ENCODE measurements around the gene TACO1. TPM values are rescaled to one million over a fixed set of nuclear protein-coding genes. Genes with fewer than 3 reads are reported as not detected.

The TACO1 gene
- 20.0 and 22.2 TPM in 2 replicates for total RNA-seq (2014; rRNA removed; shearing (Covaris generic))

DNA sequence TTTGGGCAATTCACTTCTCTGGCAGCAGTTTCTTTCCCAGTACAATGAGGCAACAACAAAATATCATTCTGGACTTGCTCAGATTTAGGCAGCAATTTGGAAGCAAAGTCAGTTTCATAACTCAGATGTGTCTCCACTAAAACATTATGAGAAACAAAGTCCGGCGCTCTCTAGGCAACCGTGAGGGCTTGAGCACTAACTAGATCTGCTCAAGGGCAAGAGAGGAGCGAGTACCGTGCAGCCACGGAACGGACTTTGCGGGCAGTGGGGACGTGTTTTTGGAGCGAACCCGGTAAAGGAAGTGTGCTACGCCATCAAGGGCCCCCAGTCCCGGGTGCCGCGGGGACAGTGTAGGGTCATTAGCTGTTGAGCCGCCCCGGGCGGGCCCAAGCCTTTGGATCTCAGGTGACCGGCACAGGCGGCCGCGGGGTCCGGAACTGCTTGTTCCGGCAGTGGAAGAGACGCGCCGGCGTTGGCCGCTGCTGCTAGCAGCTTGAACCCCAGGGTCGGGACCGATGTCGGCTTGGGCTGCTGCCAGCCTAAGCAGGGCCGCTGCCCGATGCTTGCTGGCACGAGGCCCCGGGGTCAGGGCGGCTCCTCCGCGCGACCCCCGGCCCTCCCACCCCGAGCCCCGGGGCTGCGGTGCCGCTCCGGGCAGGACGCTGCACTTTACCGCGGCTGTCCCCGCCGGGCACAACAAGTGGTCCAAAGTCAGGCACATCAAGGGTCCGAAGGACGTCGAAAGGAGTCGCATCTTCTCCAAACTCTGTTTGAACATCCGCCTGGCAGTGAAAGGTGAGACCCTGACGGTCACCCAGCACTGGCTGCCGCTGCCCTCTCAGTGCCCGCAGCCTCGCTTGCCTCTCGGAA is at the start of gene TACO1:
Gene TACO1, plus strand, starts transcription at position 327 of the 870 bp plus-strand sequence. Its CDS starts 189 bp downstream, at position 516.
- DNase-seq, result peak; percentile 91
- Histone ChIP-seq H3K36me3 (replicated peaks; ENCODE audit: control insufficient read depth, insufficient read depth, low read length) (peaks cover 12% of the 10 kb centered on the region), H3K4me3 (ENCODE audit: insufficient read depth, low read depth, low read length) (peak within 1 kb of the TSS; percentile 92), H3K27me3 (ENCODE audit: control insufficient read depth, insufficient read depth, low read length) (no peaks in the 10 kb centered on the region)

- no peaks in the 10 kb centered on the region for H3K27me3 ChIP-seq (ENCODE audit: control insufficient read depth, insufficient read depth, low read length)
- peak overlapping the region; percentile 21; the same call in 1 of the 2 replicates for H3K4me3 ChIP-seq (ENCODE audit: insufficient read depth, low read depth, low read length)
- no peak for DNase-seq
- no peaks in the 10 kb centered on the region for H3K36me3 ChIP-seq (replicated peaks; ENCODE audit: control insufficient read depth, insufficient read depth, low read length)
Observed at GRCh38 chr17:63552211-63552610, 48.5 kb upstream of the TACO1 start.

GRCh38 chr17:63555500-63556156 is 45.1 kb upstream of the TACO1 start:
- H3K36me3 ChIP-seq (replicated peaks; ENCODE audit: control insufficient read depth, insufficient read depth, low read length), result no peaks in the 10 kb centered on the region
- no peaks in the 10 kb centered on the region for H3K27me3 ChIP-seq (ENCODE audit: control insufficient read depth, insufficient read depth, low read length)
- H3K4me3 ChIP-seq (ENCODE audit: insufficient read depth, low read depth, low read length), result no peak overlapping the region
- no peak for DNase-seq

DNA sequence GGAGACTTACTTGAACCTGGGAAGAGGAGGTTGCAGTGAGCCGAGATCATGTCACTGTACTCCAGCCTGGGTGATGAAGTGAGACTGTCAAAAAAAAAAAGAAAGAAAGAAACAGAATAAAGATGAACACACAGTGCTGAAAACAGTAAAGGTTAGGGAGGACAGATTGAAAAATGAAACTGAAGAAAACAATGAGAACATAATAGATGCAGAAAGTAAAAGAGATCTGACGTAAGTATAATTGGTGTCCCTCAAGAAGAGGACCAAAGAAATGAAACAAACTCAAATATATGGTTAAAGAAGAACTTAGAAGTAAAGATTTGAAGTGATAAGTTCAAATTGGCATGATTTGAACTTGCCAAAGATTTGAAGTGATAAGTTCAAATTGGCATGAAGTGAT is 43.3 kb upstream of the TACO1 start:
- Histone ChIP-seq H3K27me3 (ENCODE audit: control insufficient read depth, insufficient read depth, low read length) (no peaks in the 10 kb centered on the region), H3K36me3 (replicated peaks; ENCODE audit: control insufficient read depth, insufficient read depth, low read length) (no peaks in the 10 kb centered on the region), H3K4me3 (ENCODE audit: insufficient read depth, low read depth, low read length) (no peak overlapping the region)
- DNase-seq, result no peak

GRCh38 chr17:63558441-63558840 is 42.3 kb upstream of the TACO1 start:
- no peak for DNase-seq
- no peaks in the 10 kb centered on the region for H3K36me3 ChIP-seq (replicated peaks; ENCODE audit: control insufficient read depth, insufficient read depth, low read length)
- no peaks in the 10 kb centered on the region for H3K27me3 ChIP-seq (ENCODE audit: control insufficient read depth, insufficient read depth, low read length)
- H3K4me3 ChIP-seq (ENCODE audit: insufficient read depth, low read depth, low read length), result no peak overlapping the region

GRCh38 chr17:63561819-63562218 is 38.9 kb upstream of the TACO1 start:
- H3K27me3 ChIP-seq (ENCODE audit: control insufficient read depth, insufficient read depth, low read length), result no peaks in the 10 kb centered on the region
- DNase-seq, result no peak

DNA sequence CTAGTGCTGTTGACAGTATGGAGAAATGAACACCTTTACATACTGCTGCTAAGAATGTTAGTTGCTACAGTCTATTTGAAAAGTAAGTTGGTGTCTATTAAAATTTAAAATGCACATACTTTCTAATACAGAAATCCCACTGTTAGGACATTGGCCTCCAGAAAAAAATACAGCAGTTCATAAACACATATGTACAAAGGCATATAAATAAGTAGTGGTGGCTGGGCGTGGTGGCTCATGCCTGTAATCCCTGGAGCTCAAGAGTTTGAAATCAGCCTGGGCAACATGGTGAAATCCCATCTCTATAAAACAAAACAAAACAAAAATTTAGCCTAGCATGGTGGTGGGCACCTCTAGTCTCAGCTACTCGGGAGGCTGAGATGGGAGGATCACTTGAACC is 37.4 kb upstream of the TACO1 start:
- H3K36me3 ChIP-seq (replicated peaks; ENCODE audit: control insufficient read depth, insufficient read depth, low read length), result no peaks in the 10 kb centered on the region
- H3K27me3 ChIP-seq (ENCODE audit: control insufficient read depth, insufficient read depth, low read length), result no peaks in the 10 kb centered on the region
- H3K4me3 ChIP-seq (ENCODE audit: insufficient read depth, low read depth, low read length), result no peak overlapping the region
- no peak for DNase-seq

More at GRCh38 chr17:63561819-63562218, 38.9 kb upstream of the TACO1 start:
- H3K4me3 ChIP-seq (ENCODE audit: insufficient read depth, low read depth, low read length), result no peak overlapping the region
- H3K36me3 ChIP-seq (replicated peaks; ENCODE audit: control insufficient read depth, insufficient read depth, low read length), result no peaks in the 10 kb centered on the region

DNA sequence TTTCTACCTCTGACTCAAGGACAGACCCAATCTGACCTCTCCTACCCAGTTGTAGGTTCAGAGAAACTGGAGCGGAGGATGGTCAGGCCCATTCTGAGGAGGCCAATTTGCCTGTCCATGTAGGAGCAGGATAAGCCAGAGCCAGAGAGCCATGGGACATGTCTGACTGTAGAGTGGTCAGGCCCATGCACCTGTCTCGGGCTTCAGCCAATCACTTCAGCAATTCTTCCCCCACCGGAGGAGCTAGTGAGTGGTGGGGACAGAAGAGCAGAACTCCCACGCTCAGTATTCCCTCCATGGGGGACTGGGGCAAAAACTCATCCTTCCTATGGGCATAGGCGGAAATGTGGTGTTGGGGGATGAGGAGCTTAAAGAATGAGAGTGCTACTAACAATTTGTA is 36.1 kb upstream of the TACO1 start:
- Histone ChIP-seq H3K27me3 (ENCODE audit: control insufficient read depth, insufficient read depth, low read length) (no peaks in the 10 kb centered on the region), H3K4me3 (ENCODE audit: insufficient read depth, low read depth, low read length) (no peak overlapping the region), H3K36me3 (replicated peaks; ENCODE audit: control insufficient read depth, insufficient read depth, low read length) (no peaks in the 10 kb centered on the region)
- no peak for DNase-seq

DNA sequence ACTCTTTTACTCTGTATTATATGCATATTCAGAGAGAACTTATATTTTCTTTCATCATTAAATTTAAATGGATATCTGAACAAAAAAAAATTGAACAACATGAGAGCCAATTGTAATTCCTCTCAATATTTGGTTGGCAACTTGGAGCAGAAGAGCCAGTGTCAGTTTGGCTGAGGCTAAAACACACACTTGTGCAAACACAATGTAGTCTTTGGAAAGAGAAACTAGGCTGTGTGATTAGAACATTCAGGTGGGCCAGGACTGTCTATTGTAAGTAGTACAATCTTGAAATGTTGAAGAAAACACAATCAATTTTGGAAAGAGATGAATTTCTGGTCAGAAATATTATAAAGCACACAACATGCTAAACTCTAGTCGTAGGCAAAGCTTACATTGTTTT is 33.5 kb upstream of the TACO1 start:
- H3K36me3 ChIP-seq (replicated peaks; ENCODE audit: control insufficient read depth, insufficient read depth, low read length), result no peaks in the 10 kb centered on the region
- H3K27me3 ChIP-seq (ENCODE audit: control insufficient read depth, insufficient read depth, low read length), result no peaks in the 10 kb centered on the region
- no peak for DNase-seq
- H3K4me3 ChIP-seq (ENCODE audit: insufficient read depth, low read depth, low read length), result no peak overlapping the region

DNA sequence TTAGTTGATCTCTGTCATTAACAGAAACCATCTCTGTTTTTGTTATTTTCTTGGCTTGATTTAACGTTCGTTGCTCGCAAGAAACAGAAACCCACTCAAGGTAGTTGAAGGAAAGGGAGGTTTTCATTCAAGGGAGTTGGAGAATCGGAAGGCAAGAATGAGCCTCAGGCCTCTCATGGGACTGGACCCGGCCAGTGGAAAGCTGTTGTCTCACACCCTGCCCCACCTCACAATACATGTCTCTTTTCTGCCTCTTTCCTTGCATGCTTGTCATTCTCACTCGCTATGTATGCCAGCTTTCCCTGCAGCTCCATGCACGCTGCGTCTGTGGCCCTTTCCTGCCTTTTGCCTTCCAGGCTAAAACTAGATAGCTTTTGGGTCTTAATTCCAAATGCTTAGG is 32.1 kb upstream of the TACO1 start:
- Histone ChIP-seq H3K4me3 (ENCODE audit: insufficient read depth, low read depth, low read length) (no peak overlapping the region), H3K36me3 (replicated peaks; ENCODE audit: control insufficient read depth, insufficient read depth, low read length) (no peaks in the 10 kb centered on the region), H3K27me3 (ENCODE audit: control insufficient read depth, insufficient read depth, low read length) (no peaks in the 10 kb centered on the region)
- no peak for DNase-seq

DNA sequence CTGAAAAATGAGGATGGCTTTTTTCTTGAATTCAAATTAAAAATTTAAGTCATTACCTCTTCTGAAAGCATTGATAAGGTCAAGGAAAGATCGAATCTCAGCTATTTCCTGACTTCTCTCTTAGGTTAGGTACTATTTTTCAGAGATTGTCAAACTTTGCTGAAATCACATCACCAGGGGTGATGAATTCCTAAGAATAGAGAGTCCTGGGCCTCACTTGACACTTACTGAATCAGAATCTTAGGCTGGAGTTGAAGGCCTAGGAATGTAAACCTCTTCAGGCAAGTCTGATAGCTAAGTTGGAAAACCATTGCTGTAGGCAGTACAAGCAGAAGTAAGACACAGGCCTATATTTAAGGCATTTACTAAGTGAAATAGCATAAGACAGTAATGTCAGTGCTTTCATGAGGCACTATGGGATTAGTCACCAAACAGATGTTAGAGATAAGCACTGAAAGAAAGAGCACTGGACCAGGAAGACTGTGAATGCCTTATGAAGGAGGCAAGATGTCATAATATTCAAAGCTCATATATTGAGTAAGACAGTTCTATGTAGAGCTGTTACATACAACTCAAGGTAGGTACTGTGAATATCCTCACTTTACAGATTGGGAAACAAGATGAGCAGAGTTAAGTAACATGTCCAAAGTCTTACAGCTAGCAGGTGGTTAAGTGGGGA is 28.9 kb upstream of the TACO1 start:
- no peak for DNase-seq
- H3K36me3 ChIP-seq (replicated peaks; ENCODE audit: control insufficient read depth, insufficient read depth, low read length), result no peaks in the 10 kb centered on the region
- H3K27me3 ChIP-seq (ENCODE audit: control insufficient read depth, insufficient read depth, low read length), result no peaks in the 10 kb centered on the region
- H3K4me3 ChIP-seq (ENCODE audit: insufficient read depth, low read depth, low read length), result no peak overlapping the region

DNA sequence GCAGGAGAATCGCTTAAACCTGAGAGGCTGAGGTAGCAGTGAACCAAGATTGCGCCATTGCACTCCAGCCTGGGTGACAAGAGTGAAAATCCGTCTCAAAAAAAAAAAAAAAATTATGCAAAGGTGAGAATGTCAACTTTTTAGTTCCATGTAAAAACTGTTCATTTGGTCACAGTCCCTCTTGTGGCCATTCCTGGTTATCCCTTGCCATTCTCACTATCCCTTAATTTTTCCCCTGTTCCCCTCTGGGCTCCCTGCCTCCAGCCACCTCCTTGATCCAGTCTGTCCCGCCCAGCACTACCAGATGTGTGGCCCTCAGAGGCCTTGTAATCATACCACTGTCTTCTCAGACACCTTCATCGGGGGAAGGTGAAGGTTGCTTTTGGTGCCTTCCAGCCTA is 27.1 kb upstream of the TACO1 start:
- peak; percentile 27 for DNase-seq
- no peak overlapping the region for H3K4me3 ChIP-seq (ENCODE audit: insufficient read depth, low read depth, low read length)
- no peaks in the 10 kb centered on the region for H3K36me3 ChIP-seq (replicated peaks; ENCODE audit: control insufficient read depth, insufficient read depth, low read length)
- H3K27me3 ChIP-seq (ENCODE audit: control insufficient read depth, insufficient read depth, low read length), result no peaks in the 10 kb centered on the region

DNA sequence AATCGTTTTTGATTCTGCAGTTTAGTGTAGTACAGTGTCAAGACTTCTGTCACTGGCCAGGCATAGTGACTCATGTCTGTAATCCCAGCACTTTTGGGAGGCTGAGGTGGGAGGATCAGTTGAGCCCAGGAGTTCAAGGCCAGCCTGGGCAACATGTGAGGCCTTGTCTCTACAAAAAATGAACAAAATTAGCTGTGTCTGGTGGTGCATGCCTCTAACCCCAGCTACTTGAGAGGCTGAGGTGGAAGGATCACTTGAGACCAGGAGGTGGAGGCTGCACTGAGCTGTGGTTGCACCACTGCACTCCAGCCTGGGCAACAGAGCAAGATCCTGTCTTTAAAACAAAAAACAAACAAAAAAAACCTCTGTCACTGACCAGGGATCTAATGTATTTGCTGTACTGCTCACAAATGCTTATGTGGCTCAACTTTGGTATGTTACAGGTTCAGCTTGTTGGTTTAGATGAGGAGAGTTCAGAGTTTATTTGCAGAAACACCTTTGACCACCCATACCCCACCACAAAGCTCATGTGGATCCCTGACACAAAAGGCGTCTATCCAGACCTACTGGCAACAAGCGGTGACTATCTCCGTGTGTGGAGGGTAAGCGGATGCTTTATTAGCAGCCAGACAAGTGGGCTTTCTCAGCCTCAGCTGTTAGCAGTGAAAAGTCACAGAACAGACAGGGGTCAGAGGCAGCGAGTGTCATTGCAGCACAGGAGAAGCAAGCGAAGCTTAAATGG is 22.5 kb upstream of the TACO1 start:
- Histone ChIP-seq H3K27me3 (ENCODE audit: control insufficient read depth, insufficient read depth, low read length) (no peaks in the 10 kb centered on the region), H3K36me3 (replicated peaks; ENCODE audit: control insufficient read depth, insufficient read depth, low read length) (peaks cover 13% of the 10 kb centered on the region), H3K4me3 (ENCODE audit: insufficient read depth, low read depth, low read length) (no peak overlapping the region)
- DNase-seq, result no peak

- DNase-seq, result no peak
- peaks cover 17% of the 10 kb centered on the region for H3K36me3 ChIP-seq (replicated peaks; ENCODE audit: control insufficient read depth, insufficient read depth, low read length)
- H3K27me3 ChIP-seq (ENCODE audit: control insufficient read depth, insufficient read depth, low read length), result no peaks in the 10 kb centered on the region
- no peak overlapping the region for H3K4me3 ChIP-seq (ENCODE audit: insufficient read depth, low read depth, low read length)
Observed at GRCh38 chr17:63578769-63579111, 22.0 kb upstream of the TACO1 start.

Measured in H7 (cell line).